Measurements from ENCODE around the gene GALC. TPM values are rescaled to one million over a fixed set of nuclear protein-coding genes. Genes with fewer than 3 reads are reported as not detected.

GALC gene
- 10 to 100 TPM; 30.6 to 41.2 (median 34.1) TPM for total RNA-seq

DNA sequence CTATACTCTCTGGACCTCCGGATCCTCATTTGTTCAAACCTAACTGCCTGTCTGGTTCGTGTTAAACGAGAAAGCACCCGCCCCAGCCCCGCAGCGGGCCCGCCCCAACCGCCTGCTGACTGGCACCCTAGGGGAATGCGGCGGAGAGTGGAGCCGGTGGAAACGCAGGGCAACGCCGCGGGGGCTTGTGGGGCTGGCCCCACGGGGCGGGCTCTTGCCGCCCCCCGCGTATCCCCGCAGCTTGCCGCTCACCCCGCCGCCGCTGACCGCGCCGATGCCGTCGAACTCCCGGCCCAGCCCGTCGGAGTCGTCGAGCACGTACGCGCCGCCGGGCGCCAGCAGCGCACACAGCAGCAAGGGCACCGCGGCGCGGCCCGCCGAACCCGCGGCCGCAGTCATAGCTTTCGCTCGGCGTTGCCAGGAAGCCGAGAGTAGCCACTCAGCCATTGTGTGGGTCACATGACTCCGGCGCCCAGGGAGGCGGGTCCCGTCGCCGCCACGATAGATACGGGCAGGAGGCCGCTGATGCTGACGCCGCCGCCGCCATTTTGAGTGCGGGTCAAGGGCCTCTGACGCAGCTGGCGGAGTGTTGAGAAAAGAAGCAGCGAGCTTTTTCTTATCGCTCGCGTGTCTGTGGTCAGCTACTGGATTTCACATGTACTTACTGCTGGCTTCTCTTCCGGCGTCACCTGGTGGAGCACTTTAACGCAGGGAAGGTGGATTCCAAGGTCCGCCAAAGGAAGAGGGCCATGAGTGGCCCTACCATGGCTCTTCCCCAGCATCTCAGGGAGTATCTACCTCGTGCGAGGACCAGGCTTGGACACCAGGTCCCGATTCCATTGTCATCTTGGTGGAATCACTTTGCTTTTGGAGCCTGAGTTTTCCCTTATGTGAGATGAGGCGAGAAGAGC is at the start of gene GALC:
Gene GALC (minus strand): TSS at position 465 of the 911 bp plus-strand sequence. CDS start 18 bp downstream, at position 447.
- ATAC-seq (ENCODE audit: low FRiP score) (peak; percentile 90), DNase-seq (ENCODE audit: low spot score) (peak; percentile 89)
- TF ChIP-seq, protein P1, sequence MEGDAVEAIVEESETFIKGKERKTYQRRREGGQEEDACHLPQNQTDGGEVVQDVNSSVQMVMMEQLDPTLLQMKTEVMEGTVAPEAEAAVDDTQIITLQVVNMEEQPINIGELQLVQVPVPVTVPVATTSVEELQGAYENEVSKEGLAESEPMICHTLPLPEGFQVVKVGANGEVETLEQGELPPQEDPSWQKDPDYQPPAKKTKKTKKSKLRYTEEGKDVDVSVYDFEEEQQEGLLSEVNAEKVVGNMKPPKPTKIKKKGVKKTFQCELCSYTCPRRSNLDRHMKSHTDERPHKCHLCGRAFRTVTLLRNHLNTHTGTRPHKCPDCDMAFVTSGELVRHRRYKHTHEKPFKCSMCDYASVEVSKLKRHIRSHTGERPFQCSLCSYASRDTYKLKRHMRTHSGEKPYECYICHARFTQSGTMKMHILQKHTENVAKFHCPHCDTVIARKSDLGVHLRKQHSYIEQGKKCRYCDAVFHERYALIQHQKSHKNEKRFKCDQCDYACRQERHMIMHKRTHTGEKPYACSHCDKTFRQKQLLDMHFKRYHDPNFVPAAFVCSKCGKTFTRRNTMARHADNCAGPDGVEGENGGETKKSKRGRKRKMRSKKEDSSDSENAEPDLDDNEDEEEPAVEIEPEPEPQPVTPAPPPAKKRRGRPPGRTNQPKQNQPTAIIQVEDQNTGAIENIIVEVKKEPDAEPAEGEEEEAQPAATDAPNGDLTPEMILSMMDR (IDR thresholded peaks at IDR 0.05), result no peak

DNA sequence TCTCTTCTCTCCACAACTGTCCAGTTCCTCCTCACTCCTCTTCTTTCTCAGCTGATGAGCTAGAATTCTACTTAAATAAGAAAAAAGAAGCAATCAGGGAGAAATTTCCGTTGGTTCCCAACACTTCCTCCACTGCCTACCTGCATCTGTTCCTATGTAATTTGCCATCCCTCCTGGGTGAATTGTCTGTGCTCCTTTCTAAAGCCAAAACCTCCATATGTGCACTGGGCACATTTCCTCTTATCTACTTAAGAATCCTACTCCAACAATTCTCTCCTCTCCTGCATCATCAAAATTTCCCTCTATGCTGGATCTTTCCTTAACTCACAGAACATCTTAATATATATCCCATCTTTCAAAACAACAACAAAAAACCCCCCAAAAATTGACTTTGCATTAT is 47.2 kb upstream of the GALC start:
- no peak for DNase-seq (ENCODE audit: low spot score)
- no peak for ATAC-seq (ENCODE audit: low FRiP score)
- TF ChIP-seq, protein P1 (IDR thresholded peaks at IDR 0.05), result no peak

DNA sequence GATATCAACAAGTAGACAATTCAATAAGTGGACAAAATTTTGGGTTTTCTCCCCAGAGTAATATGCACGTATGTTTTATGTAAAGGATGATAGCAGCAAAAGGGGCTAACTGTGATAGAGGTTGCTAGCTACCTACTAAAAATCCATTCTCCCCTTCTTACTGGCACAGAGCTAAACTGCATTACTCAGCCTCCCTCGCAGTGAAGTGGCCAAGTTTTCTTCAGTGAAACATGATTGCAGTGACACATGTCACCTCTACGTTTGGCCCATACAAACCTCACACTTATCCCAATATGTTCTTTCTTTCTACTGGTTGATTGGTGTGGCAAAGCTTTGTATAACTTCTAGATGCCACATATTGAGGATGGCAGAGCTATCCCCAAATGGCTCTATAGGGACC is 46.2 kb upstream of the GALC start:
- ATAC-seq (ENCODE audit: low FRiP score) (no peak), DNase-seq (ENCODE audit: low spot score) (no peak)
- TF ChIP-seq, protein P1 (IDR thresholded peaks at IDR 0.05), result no peak

DNA sequence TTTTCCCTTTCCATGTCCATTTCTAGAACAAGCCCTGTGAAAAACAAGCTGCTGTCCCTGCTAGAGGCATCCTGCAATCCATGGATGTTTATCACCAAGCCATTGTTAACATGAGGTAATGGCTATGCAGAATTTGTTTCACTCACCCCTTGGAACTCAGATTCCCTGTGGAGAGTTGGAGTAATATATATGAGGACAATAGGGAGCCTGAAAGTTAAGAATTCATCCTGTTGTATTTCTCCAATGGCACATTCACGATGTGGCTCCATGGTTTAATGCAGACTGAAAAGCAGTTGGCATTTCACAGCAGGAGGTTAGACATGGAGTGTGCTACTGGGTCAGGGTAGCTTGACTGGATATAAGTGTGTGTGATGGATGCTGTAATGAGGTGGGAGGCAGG is 44.3 kb upstream of the GALC start:
- DNase-seq (ENCODE audit: low spot score) (no peak), ATAC-seq (ENCODE audit: low FRiP score) (no peak)
- TF ChIP-seq, protein P1 (IDR thresholded peaks at IDR 0.05), result no peak

DNA sequence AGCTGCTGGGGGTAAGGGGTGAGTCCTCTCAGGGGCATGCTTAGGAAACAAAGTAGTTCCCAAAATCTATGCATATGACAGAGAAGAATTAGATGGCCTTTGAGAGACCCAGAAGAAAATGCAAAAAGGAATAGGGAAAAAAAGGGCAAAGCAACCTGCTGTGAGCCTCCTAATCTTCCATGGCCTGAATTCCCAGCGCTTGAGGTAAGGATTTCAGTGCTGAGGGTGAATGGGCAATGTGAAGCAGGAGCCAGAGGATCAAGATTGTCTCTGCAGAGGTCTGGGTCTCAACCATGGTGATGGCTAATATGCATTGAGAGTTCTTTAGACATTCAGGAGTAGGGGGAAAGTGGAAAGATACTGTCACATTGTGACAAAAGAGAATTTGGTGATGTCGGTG is 43.4 kb upstream of the GALC start:
- no peak for ATAC-seq (ENCODE audit: low FRiP score)
- DNase-seq (ENCODE audit: low spot score), result no peak
- TF ChIP-seq, protein P1 (IDR thresholded peaks at IDR 0.05), result no peak

DNA sequence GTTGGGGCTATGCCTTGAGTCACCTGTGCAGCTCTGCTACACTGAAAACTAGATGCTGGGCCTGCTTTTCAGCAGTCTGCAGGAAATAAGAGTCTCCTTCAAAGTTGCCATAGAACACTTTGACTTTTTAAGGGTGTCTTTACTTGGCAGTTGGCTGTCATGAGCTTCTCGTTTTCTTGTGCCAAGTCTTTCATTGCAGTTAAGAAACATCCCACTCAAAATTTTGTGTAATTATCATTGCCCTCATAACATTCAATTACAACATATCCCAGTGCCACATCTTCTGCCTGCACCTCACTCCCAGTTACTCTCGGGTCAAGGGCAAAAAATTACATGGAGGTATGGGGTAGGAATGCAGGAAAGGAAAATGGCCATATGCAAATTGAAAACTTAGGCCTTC is 41.1 kb upstream of the GALC start:
- TF ChIP-seq, protein P1 (IDR thresholded peaks at IDR 0.05), result no peak
- DNase-seq (ENCODE audit: low spot score) (no peak), ATAC-seq (ENCODE audit: low FRiP score) (no peak)

DNA sequence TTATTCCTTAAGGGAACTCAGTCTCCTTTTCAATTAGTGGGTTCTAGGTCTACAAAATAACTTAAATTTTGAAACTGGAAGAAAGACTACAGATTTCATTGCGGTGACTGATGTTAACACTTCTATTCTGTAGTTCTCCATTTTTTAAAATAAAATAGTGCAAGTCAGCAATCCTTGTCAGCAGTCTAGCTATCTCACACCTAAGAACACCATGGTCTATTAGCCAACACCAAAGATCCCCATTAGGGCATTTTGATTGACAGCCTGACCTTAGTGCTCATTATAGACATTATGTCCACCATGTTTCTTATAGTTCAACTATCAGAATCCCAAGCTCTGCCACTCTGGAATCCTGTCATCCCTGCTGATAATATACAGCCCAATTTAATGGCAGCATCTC is 39.4 kb upstream of the GALC start:
- ATAC-seq (ENCODE audit: low FRiP score) (no peak), DNase-seq (ENCODE audit: low spot score) (no peak)
- TF ChIP-seq, protein P1 (IDR thresholded peaks at IDR 0.05), result no peak
